Heart left ventricle (tissue), 16 donors: ENCODE measurements around the gene TNFSF10. TPM values are rescaled to one million over a fixed set of nuclear protein-coding genes. Genes with fewer than 3 reads are reported as not detected.

Experiments
- ATAC-seq, 4 donors: fragments of 200-7000 bp; cut with Tn5 transposase; one replicate each; pipeline ENCODE4 v1.9.1; 2020 to 2022; ENCODE audit warnings: moderate library complexity in 4 of 4, mild to moderate bottlenecking in 3 of 4, moderate number of reproducible peaks in 1 of 4
- DNase-seq, 5 donors: peaks; one replicate each; pipeline ENCODE4 v3.0.0-alpha.2; 2020
- H3K27ac ChIP-seq, 12 donors: fragments of 200-600 bp; sonication (generic) in 4 of 12; one replicate each; pipeline versions ENCODE4 v1.5.0 to v1.8.0; 2016 to 2022; ENCODE audit warnings: mild to moderate bottlenecking in 2 of 12
- H3K27me3 ChIP-seq, 9 donors: fragments of 200-600 bp; sonication (generic) in 2 of 9; one replicate each; pipeline versions ENCODE4 v1.5.1 to v1.8.0; 2016 to 2022; ENCODE audit warnings: mild to moderate bottlenecking in 3 of 9
- H3K36me3 ChIP-seq, 9 donors: fragments of 200-600 bp; sonication (generic) in 2 of 9; one replicate each; pipeline versions ENCODE4 v1.5.0 to v1.8.0; 2018 to 2022; ENCODE audit warnings: mild to moderate bottlenecking in 2 of 9
- H3K4me1 ChIP-seq, 12 donors: fragments of 200-600 bp; sonication (generic) in 4 of 12; one replicate each; pipeline versions ENCODE4 v1.5.0 to v1.8.0; 2016 to 2022; ENCODE audit warnings: mild to moderate bottlenecking in 3 of 12
- H3K4me3 ChIP-seq, 12 donors: fragments of 200-600 bp; sonication (generic) in 4 of 12; one replicate each; pipeline versions ENCODE4 v1.5.0 to v1.8.0; 2017 to 2022; ENCODE audit warnings: mild to moderate bottlenecking in 9 of 12, moderate library complexity in 4 of 12
- H3K9me3 ChIP-seq, 12 donors: fragments of 200-600 bp; sonication (generic) in 4 of 12; one replicate each; pipeline versions ENCODE4 v1.5.0 to v1.8.0; 2016 to 2022; ENCODE audit warnings: mild to moderate bottlenecking in 1 of 12
- POLR2A ChIP-seq, 2 donors: fragments of 450-650 bp; IDR thresholded peaks; one replicate each; pipeline ENCODE4 v1.6.1; 2017; ENCODE audit warnings: antibody characterized with exemption in 2 of 2, mild to moderate bottlenecking in 2 of 2, moderate library complexity in 2 of 2
- WGBS, 4 donors: extraction: QIAGEN DNeasy Blood & Tissue Kit in 2 of 4; methylation state at CpG; one replicate each; pipeline versions ENCODE4 v1.1.5 to v1.1.7; 2013 to 2018; 5-methylcytosine and 5-hydroxymethylcytosine counted together
- intact Hi-C, 10 donors: fragments of 100-400 bp; cut with DNase I; formaldehyde crosslinking; loops; one replicate each; pipeline versions ENCODE4 v1.11.1 to v1.14.2; 2022
- polyA plus RNA-seq, 2 donors: library from polyadenylated mRNA; stranded (reverse); fragments of 200-250 nt; gene quantifications; one replicate each; pipeline ENCODE4 v1.2.3, GENCODE V29; 2013
- total RNA-seq, 9 donors: library from RNA; depleted of rRNA in 2 of 9; stranded (reverse); fragments of >200 nt in 2 of 9; fragmentation: NEBNext Ultra II Directional in 3 of 9; extraction: Animal tissue kit (Norgen Biotek cat#: 25700) in 3 of 9; gene quantifications; one replicate each; pipeline versions ENCODE4 v1.1.0 to v1.2.4, GENCODE V29; 2016 to 2023
- TF ChIP-seq, protein P1 (sequence below), 12 donors: fragments of 200-600 bp; sonication (generic) in 4 of 12; IDR thresholded peaks; one replicate each; pipeline versions ENCODE4 v1.5.0 to v1.8.0; 2018 to 2022; ENCODE audit warnings: antibody characterized with exemption in 12 of 12, mild to moderate bottlenecking in 5 of 12
- donor health status: ischemic (EF 13 %, LVEDD 7.1; RV severe dilation, severe dysfunction).
- donor health status: healthy with polysubstance abuse.
- donor health status: DM: no; HTN: yes; CAD: no.
- donor health status: DM: no; HTN: no; CAD: no.
- donor health status: ischemic (EF 25% LVEDD 6.9; RV normal size, moderate dysfunction).
- donor health status: ischemic (EF 25% LVEDD 5.7; RV mildly dilated, moderate dysfunction).
- donor health status: healthy.
- donor health status: DM: yes; HTN: yes; CAD: no.
- donor health status: ischemic (EF 35%, LVEDD 5.7; RV mildly dilated, moderate dysfunction).
- donor health status: nonischemic (EF 11% LVEDD 7.7; RV severe dilation, severe dysfunction).
- donor health status: DM: yes; HTN: yes; CAD: no.
- donor health status: PGD.
- donor health status: ischemic (EF 29% LVEDD 5.4; RV normal size, mild dysfunction).
- donor health status: nonischemic (EF 23%, LVEDD 6.1; RV moderate dilation, normal function).

The TNFSF10 gene
- total and polyA plus RNA-seq, 11 donors, result 7.0 to 80.4 (median 20.1) TPM

DNA sequence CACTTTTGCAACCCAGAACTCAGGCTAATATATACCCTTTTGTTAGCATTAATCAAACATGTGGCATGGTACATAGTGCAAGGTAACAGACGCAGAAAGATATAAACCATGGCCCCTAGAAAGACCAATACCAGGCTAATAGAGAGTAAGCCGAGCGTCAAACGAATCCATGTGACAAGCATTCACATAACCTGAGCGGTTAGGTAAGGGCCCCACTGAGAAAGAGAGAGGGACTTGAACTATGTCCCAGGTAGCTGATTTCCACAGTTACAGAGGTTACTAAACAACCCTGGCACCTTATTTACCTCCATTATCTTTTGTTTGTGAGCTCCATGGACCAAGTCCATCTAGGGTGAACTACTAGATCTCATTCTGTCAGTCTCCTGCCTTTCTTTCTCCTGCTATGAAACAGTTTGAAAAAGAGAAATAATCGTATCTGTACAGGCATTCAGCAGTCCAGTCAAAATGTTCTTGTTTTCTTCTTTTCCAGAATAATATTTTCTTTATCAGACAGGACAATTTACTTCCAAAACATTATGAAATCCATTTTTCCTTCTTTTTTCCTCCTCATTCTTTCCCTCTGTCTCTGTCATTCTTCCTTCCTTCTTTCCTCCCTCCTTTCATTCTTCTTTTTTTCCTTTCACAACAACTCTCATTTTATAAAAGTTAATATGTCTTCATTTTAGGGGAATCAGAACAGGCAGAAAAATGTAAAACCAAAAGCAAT lies 30.5 kb upstream of the TNFSF10 start:
- no peak for TF ChIP-seq POLR2A (IDR thresholded peaks at IDR 0.05)
- TF ChIP-seq, protein P1, sequence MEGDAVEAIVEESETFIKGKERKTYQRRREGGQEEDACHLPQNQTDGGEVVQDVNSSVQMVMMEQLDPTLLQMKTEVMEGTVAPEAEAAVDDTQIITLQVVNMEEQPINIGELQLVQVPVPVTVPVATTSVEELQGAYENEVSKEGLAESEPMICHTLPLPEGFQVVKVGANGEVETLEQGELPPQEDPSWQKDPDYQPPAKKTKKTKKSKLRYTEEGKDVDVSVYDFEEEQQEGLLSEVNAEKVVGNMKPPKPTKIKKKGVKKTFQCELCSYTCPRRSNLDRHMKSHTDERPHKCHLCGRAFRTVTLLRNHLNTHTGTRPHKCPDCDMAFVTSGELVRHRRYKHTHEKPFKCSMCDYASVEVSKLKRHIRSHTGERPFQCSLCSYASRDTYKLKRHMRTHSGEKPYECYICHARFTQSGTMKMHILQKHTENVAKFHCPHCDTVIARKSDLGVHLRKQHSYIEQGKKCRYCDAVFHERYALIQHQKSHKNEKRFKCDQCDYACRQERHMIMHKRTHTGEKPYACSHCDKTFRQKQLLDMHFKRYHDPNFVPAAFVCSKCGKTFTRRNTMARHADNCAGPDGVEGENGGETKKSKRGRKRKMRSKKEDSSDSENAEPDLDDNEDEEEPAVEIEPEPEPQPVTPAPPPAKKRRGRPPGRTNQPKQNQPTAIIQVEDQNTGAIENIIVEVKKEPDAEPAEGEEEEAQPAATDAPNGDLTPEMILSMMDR (IDR thresholded peaks at IDR 0.05), result no peak
- WGBS, 4 donors, result 87 to 94% (median 91%) methylated on average over 6 of the region's 6 CpGs
- Histone ChIP-seq H3K36me3 (no peaks in the 10 kb centered on the region), H3K27me3 (no peaks in the 10 kb centered on the region), H3K27ac (no peak overlapping the region), H3K4me1 (peaks cover 0 to 20% (median 0%) of the 10 kb centered on the region in 12 donors), H3K9me3 (no peaks in the 10 kb centered on the region), H3K4me3 (no peak overlapping the region)
- ATAC-seq (no peak), DNase-seq (no peak)
- intact Hi-C loops, result no loop called here

- Histone ChIP-seq H3K36me3 (no peaks in the 10 kb centered on the region), H3K27ac (no peak overlapping the region), H3K4me3 (no peak overlapping the region), H3K4me1 (peaks cover 0 to 21% (median 0%) of the 10 kb centered on the region in 12 donors), H3K27me3 (no peaks in the 10 kb centered on the region), H3K9me3 (no peaks in the 10 kb centered on the region)
- DNase-seq, result no peak
- no peak for ATAC-seq
- TF ChIP-seq, protein P1 (IDR thresholded peaks at IDR 0.05), result no peak
- no peak for TF ChIP-seq POLR2A (IDR thresholded peaks at IDR 0.05)
- intact Hi-C loops, result no loop called here
Measured at GRCh38 chr3:172552607-172553006, 29.4 kb upstream of the TNFSF10 start.

DNA sequence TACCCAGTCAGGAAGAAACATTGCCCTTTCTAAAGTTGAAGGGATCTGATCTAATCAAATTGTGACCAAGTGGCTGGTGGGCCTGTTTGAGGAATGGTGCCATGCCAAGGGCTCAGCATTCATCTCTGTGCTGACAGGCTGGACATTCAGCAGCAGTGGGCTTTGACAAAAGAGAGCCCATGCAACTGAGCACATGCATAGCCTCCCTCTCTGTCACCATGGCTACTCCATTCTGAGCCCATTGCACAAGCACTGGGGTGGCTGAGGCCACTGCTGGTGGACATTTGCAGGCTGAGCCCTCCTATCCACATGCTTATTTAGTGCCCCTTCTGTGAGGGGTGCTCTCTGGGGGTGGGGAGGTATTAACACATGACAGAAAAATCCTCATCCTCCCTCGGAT lies 28.6 kb upstream of the TNFSF10 start:
- no peak overlapping the region for H3K4me3 ChIP-seq
- no peak for DNase-seq
- H3K27me3 ChIP-seq, result no peaks in the 10 kb centered on the region
- TF ChIP-seq, protein P1 (IDR thresholded peaks at IDR 0.05), result no peak
- no peak for TF ChIP-seq POLR2A (IDR thresholded peaks at IDR 0.05)
- WGBS, 4 donors, result 92 to 96% (median 92%) methylated on average over 1 of the region's 1 CpG
- intact Hi-C loops, result no loop called here
- H3K9me3 ChIP-seq, result no peaks in the 10 kb centered on the region
- H3K4me1 ChIP-seq, result peaks cover 0 to 21% (median 4%) of the 10 kb centered on the region in 12 donors
- H3K27ac ChIP-seq, result no peak overlapping the region
- no peak for ATAC-seq
- H3K36me3 ChIP-seq, result no peaks in the 10 kb centered on the region

DNA sequence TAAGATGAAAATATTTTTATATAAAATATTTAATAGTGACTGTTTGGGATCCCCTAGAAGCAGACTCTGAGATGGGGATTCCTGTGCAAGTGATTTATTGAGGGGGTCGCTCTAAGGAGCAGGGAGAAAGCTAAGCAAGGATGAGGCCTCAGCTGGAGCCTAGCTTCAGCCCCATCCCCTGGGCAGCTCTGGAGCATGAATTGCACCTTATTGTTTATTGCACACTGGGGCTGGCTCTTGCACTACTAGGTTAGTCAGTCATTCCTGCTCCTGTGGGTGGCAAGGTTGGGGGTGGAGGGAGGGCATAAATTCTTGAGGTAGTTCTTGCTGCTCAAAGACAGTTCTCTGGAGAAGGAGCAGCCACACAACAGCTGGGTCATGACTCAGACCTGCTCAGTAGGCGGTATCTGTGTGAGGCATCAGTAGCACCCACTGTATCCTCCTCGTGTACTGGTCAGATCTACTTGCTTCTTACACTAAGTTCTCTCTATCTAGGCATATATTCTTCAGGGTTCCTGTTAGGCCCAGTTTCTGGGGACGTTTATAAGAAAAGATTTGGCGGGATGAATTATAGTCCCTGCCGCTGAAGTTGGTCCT lies 27.2 kb upstream of the TNFSF10 start:
- H3K27ac ChIP-seq, result no peak overlapping the region
- H3K27me3 ChIP-seq, result no peaks in the 10 kb centered on the region
- H3K9me3 ChIP-seq, result no peaks in the 10 kb centered on the region
- intact Hi-C loops, result no loop called here
- 83 to 88% (median 88%) methylated on average over 6 of the region's 6 CpGs for WGBS, 4 donors
- H3K4me3 ChIP-seq, result no peak overlapping the region
- TF ChIP-seq, protein P1 (IDR thresholded peaks at IDR 0.05), result no peak
- no peak for TF ChIP-seq POLR2A (IDR thresholded peaks at IDR 0.05)
- no peaks in the 10 kb centered on the region for H3K36me3 ChIP-seq
- peaks cover 0 to 33% (median 8%) of the 10 kb centered on the region in 12 donors for H3K4me1 ChIP-seq
- peak in 2 of 4 donors; percentile 49 to 59 for ATAC-seq
- DNase-seq, result no peak
